GM12878 (cell line): Measurements from ENCODE around the gene PTEN. TPM values are rescaled to one million over a fixed set of nuclear protein-coding genes. Genes with fewer than 3 reads are reported as not detected.

ENCODE experiments used
- ASH2L ChIP-seq: fragments of 300-600, 200-600 bp; sonication (generic); IDR thresholded peaks from 2 replicates; pipeline ENCODE4 v1.6.1; 2017; ENCODE audit warnings: low read depth, mild to moderate bottlenecking, borderline replicate concordance
- ATF7 ChIP-seq: fragments of 450-650 bp; IDR thresholded peaks from 2 replicates; pipeline ENCODE4 v1.6.1; 2016; ENCODE audit warnings: low read depth, mild to moderate bottlenecking
- CBFB ChIP-seq: IDR thresholded peaks from 2 replicates; pipeline ENCODE4 v1.6.1; 2016; ENCODE audit warnings: antibody characterized with exemption, low read depth
- CEBPB ChIP-seq, 2 experiments: fragments of 150-350 bp in 1 of 2; IDR thresholded peaks; 2 replicates each; pipeline ENCODE4 v1.6.1; 2012 to 2014; ENCODE audit warnings: low read depth in 2 of 2, low read length in 2 of 2, borderline replicate concordance in 1 of 2, inconsistent platforms in 1 of 2
- CEBPZ ChIP-seq: fragments of 150-350 bp; IDR thresholded peaks from 2 replicates; pipeline ENCODE4 v1.6.1; 2016; ENCODE audit warnings: low read depth, low read length
- CTCF ChIP-seq, 3 experiments: IDR thresholded peaks in 2 of 3; conservative IDR thresholded peaks in 1 of 3; 2 replicates each; pipeline ENCODE4 v1.5.1; 2011; ENCODE audit warnings: low read depth in 3 of 3, low read length in 3 of 3, mild to moderate bottlenecking in 3 of 3, control low read depth in 2 of 3, moderate library complexity in 2 of 3, inconsistent platforms in 1 of 3, mixed read lengths in 1 of 3; ENCODE audit not compliant: control insufficient read depth in 2 of 3, insufficient read depth in 1 of 3; ENCODE audit errors: extremely low read depth in 1 of 3
- E2F8 ChIP-seq: fragments of 450-650 bp; IDR thresholded peaks from 2 replicates; pipeline ENCODE4 v1.6.1; 2018; ENCODE audit warnings: mild to moderate bottlenecking, low read depth, moderate library complexity; ENCODE audit not compliant: partially characterized antibody
- ELK1 ChIP-seq: IDR thresholded peaks from 2 replicates; pipeline ENCODE4 v1.6.1; 2012; ENCODE audit warnings: low read depth, low read length, improper control_type of control experiment
- MEF2A ChIP-seq: IDR thresholded peaks from 2 replicates; pipeline ENCODE4 v1.6.1; 2011; ENCODE audit warnings: low read depth, mild to moderate bottlenecking, low read length, moderate library complexity; ENCODE audit not compliant: insufficient read depth
- MEF2B ChIP-seq: fragments of 450-650 bp; IDR thresholded peaks from 2 replicates; pipeline ENCODE4 v1.6.1; 2018; ENCODE audit warnings: mild to moderate bottlenecking, moderate library complexity; ENCODE audit not compliant: partially characterized antibody, poor library complexity, severe bottlenecking
- MXI1 ChIP-seq: fragments of 150-350 bp; IDR thresholded peaks from 2 replicates; pipeline ENCODE4 v1.6.1; 2011; ENCODE audit warnings: low read depth, mild to moderate bottlenecking, inconsistent platforms, low read length, improper control_type of control experiment
- NFIC ChIP-seq: IDR thresholded peaks from 2 replicates; pipeline ENCODE4 v1.6.1; 2012; ENCODE audit warnings: low read depth, mild to moderate bottlenecking, inconsistent platforms, low read length, moderate library complexity
- PRDM15 ChIP-seq: fragments of 450-650 bp; formaldehyde crosslinking; IDR thresholded peaks from 2 replicates; pipeline ENCODE4 v1.4.0; 2020; ENCODE audit warnings: mild to moderate bottlenecking, moderate library complexity
- polyA plus RNA-seq, 11 experiments: library from polyadenylated mRNA; depleted of rRNA in 4 of 11; unstranded in 6 of 11; stranded (reverse) in 5 of 11; fragments of >200 nt; fragmentation: Nextera tagmentation in 4 of 11; fragmentation: Illumina TruSeq in 1 of 11; extraction: Ambion mirVana in 4 of 11; extraction: Trizol in 1 of 11; gene quantifications; 1 replicate in 1 of 11; 2 replicates in 10 of 11; pipeline versions ENCODE4 v1.2.1 to v1.2.3, GENCODE V29; 2011 to 2016; ENCODE audit warnings: inconsistent platforms in 2 of 11, missing spikeins in 2 of 11, low read depth in 1 of 11
- total RNA-seq, 4 experiments: library from RNA; depleted of rRNA in 3 of 4; stranded (reverse); fragments of >200 nt in 3 of 4; fragmentation: Illumina TruSeq in 1 of 4; extraction: Trizol in 1 of 4; gene quantifications; 2 replicates each; pipeline versions ENCODE4 v1.2.1 to v1.2.3, GENCODE V29; 2013 to 2021

Gene PTEN
- total and polyA plus RNA-seq, 10 of the 15 experiments (the other 5 are each of a cell fraction or from before 2014, with no cell fraction given), result 26.1 to 175 (median 58.1) TPM

GRCh38 chr10:87863053-87863943, at the start of gene PTEN, which contains the start of gene KLLN (continued):
- TF ChIP-seq CEBPB (IDR thresholded peaks at IDR 0.05; ENCODE audit: borderline replicate concordance in 1 of 2, low read depth in 2 of 2, low read length in 2 of 2) (no peak), ELK1 (peak; percentile 72; the same call in 1 of the 2 replicates), E2F8 (no peak), CTCF (IDR thresholded peaks at IDR 0.05 in 2 of 3, conservative IDR thresholded peaks at IDR 0.05 in 1 of 3; ENCODE audit: control insufficient read depth in 2 of 3, extremely low read depth in 1 of 3, insufficient read depth in 1 of 3, low read depth in 3 of 3, low read length in 3 of 3) (no peak), CBFB (peak; percentile 38; the same call in 1 of the 2 replicates), ATF7 (no peak), CEBPZ (no peak), MEF2A (0 out of 2 replicates have a peak, but pooled peaks have one; percentile 16), MEF2B (peak; percentile 26), ASH2L (no peak), MXI1 (peak; percentile 60; the same call in 1 of the 2 replicates), PRDM15 (CRISPR knock-in tag) (no peak), NFIC (no peak)
